Stimulated activated CD8-positive, alpha-beta memory T cell treated with anti-CD3 and anti-CD28 coated beads, Interleukin-7, amount 100 ng/mL, for 1 hour (primary cell): Measurements from ENCODE around the gene SCG3.

Source experiments
- DNase-seq, 2 donors: peaks; one replicate each; pipeline ENCODE4 v3.0.0-alpha.2; 2020; ENCODE audit warnings: low read depth in 2 of 2

SCG3 gene

DNA sequence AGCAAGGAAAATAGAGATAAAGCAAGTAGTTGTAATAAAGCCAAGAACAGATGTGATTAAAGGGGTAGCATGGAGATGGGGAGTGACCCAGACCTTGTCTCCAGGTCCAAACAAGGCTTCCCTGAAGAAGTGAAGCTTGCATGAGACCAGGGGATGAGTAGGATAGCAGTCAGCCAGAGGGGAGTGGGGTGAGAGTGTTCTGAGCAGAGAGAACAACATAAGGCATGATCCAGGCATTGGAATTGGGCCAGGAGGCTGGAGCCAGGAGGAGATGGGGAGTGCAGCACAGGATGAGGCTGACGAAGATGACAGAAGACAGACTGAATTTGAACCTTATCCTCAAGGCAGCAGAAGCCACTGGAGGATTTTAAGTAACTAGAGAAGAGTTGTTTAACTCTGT lies 77.3 kb downstream of the SCG3 start:
- no peak for DNase-seq

DNA sequence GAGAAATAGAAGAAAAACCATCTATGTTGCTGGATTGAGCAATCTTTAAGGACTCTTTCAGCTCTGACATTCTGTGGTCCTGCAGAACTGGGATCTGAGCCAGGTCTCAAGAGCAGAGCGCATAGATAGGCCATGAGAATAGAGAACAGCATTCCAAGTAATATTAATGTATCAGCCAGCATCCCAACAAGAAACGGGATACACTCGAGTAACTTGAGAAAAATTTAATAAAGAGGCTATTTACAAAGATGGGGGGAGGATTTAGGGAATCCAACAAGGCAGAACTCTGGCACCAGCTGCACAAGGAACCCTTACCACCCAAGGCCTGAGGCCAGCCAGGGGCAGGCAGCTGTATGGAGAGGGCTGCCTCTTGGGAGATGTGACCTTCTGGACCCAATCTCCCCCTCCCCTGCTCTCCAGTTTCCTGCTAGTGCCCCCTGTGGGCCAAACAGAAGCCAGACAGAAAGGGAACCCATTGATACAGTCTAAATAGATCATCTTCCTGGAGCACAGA lies 78.3 kb downstream of the SCG3 start:
- DNase-seq: no peak

GRCh38 chr15:51760805-51761204 lies 79.5 kb downstream of the SCG3 start:
- DNase-seq: no peak

GRCh38 chr15:51765751-51766150 lies 84.4 kb downstream of the SCG3 start:
- no peak for DNase-seq

- DNase-seq: no peak
These were observed 85.0 kb downstream of the SCG3 start for GRCh38 chr15:51766341-51766740.

- DNase-seq: no peak
These were observed 86.7 kb downstream of the SCG3 start for GRCh38 chr15:51768018-51768417.
